MCF 10A (cell line): ENCODE data around the gene QSOX2. TPM values are rescaled to one million over a fixed set of nuclear protein-coding genes. Genes with fewer than 3 reads are reported as not detected.

ENCODE experiments used
- BruUV-seq: library from RNA; stranded (reverse); fragments of 400-500 nt; replicated peaks from 2 replicates; lab custom pipeline; 2021; lab: Mats Ljungman, UMichigan
- CTCF ChIA-PET: fragments of 300-600 bp; sonication (Branson Sonifier 250); formaldehyde crosslinking; extraction: SDS; loops from one replicate; lab custom pipeline; 2021; ENCODE audit warnings: antibody characterized with exemption, inconsistent platforms; lab: Yijun Ruan, JAX
- POLR2A ChIA-PET: fragments of 300-600, 350-650 bp; sonication (Branson Sonifier 250); formaldehyde crosslinking; extraction: SDS; loops from one replicate; lab custom pipeline; 2020; ENCODE audit warnings: antibody characterized with exemption, inconsistent platforms; lab: Yijun Ruan, JAX
- DNase-seq: peaks from one replicate; pipeline ENCODE4 v3.0.0-alpha.2; 2018; ENCODE audit not compliant: unreplicated experiment
- H3K27ac Mint-ChIP-seq: one replicate; pipeline ENCODE4 v1.8.0; 2022; ENCODE audit warnings: mild to moderate bottlenecking, low read depth, mixed read lengths; ENCODE audit not compliant: unreplicated experiment
- H3K27me3 Mint-ChIP-seq: one replicate; pipeline ENCODE4 v1.8.0; 2022; ENCODE audit warnings: mixed read lengths; ENCODE audit not compliant: insufficient read depth, unreplicated experiment
- H3K36me3 Mint-ChIP-seq: one replicate; pipeline ENCODE4 v1.8.0; 2022; ENCODE audit warnings: mild to moderate bottlenecking, moderate library complexity, mixed read lengths; ENCODE audit not compliant: insufficient read depth, unreplicated experiment
- H3K4me1 Mint-ChIP-seq: one replicate; pipeline ENCODE4 v1.8.0; 2022; ENCODE audit warnings: mixed read lengths; ENCODE audit not compliant: insufficient read depth, unreplicated experiment
- H3K4me3 Mint-ChIP-seq: one replicate; pipeline ENCODE4 v1.8.0; 2022; ENCODE audit warnings: mild to moderate bottlenecking, moderate library complexity, mixed read lengths; ENCODE audit not compliant: unreplicated experiment
- H3K9me3 Mint-ChIP-seq: one replicate; pipeline ENCODE4 v1.8.0; 2022; ENCODE audit warnings: mixed read lengths; ENCODE audit not compliant: unreplicated experiment
- intact Hi-C: fragments of 100-400 bp; cut with micrococcal nuclease; formaldehyde crosslinking; loops from 2 replicates; pipeline ENCODE4 v1.14.1; 2022
- total RNA-seq: library from RNA; stranded (reverse); gene quantifications from 2 replicates; pipeline ENCODE4 v1.2.3, GENCODE V29; 2022
- TF ChIP-seq, protein P1 (sequence below): fragments of 200-600 bp; IDR thresholded peaks from one replicate; pipeline ENCODE4 v1.8.0; 2022; ENCODE audit warnings: antibody characterized with exemption, mild to moderate bottlenecking; ENCODE audit not compliant: unreplicated experiment

Gene QSOX2
- total RNA-seq, 1 experiment from 2014 or later, result 27.7 TPM

DNA sequence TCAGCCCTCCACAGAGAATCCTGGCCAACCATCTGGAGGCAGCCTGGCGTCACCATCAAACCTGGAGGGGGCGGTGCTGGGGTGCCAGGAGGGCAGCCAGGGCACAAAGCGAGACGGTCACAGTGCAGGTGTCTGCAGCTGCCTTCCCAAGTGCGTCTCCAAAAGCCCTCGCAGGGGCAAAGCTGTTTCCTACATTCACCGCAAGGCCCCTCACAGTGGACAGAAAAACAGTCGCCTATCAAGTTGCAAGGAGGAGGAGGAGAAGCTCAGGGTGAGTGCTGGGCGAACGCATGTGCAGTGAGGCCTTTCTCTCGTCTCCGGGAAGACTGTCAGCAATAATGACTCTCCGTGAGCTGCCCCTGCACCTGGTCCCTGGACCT is 22.7 kb downstream of the QSOX2 start:
- Mint-ChIP-seq H3K27me3 (no peaks in the 10 kb centered on the region), H3K4me3 (no peak overlapping the region), H3K36me3 (peaks cover 56% of the 10 kb centered on the region), H3K9me3 (no peaks in the 10 kb centered on the region), H3K27ac (no peak overlapping the region), H3K4me1 (peaks cover 26% of the 10 kb centered on the region)
- TF ChIP-seq, protein P1, sequence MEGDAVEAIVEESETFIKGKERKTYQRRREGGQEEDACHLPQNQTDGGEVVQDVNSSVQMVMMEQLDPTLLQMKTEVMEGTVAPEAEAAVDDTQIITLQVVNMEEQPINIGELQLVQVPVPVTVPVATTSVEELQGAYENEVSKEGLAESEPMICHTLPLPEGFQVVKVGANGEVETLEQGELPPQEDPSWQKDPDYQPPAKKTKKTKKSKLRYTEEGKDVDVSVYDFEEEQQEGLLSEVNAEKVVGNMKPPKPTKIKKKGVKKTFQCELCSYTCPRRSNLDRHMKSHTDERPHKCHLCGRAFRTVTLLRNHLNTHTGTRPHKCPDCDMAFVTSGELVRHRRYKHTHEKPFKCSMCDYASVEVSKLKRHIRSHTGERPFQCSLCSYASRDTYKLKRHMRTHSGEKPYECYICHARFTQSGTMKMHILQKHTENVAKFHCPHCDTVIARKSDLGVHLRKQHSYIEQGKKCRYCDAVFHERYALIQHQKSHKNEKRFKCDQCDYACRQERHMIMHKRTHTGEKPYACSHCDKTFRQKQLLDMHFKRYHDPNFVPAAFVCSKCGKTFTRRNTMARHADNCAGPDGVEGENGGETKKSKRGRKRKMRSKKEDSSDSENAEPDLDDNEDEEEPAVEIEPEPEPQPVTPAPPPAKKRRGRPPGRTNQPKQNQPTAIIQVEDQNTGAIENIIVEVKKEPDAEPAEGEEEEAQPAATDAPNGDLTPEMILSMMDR, result no peak
- no TSS peak for BruUV-seq
- CTCF ChIA-PET, result interaction anchor here (0.5 to 1.5 kb wide), 2 partner anchors 52 to 332 kb away, joined by 3 to 6 read pairs; no protein-coding TSS in a partner anchor
- DNase-seq, result no peak
- POLR2A ChIA-PET, result no interaction called here
- intact Hi-C loops, result no loop called here

DNA sequence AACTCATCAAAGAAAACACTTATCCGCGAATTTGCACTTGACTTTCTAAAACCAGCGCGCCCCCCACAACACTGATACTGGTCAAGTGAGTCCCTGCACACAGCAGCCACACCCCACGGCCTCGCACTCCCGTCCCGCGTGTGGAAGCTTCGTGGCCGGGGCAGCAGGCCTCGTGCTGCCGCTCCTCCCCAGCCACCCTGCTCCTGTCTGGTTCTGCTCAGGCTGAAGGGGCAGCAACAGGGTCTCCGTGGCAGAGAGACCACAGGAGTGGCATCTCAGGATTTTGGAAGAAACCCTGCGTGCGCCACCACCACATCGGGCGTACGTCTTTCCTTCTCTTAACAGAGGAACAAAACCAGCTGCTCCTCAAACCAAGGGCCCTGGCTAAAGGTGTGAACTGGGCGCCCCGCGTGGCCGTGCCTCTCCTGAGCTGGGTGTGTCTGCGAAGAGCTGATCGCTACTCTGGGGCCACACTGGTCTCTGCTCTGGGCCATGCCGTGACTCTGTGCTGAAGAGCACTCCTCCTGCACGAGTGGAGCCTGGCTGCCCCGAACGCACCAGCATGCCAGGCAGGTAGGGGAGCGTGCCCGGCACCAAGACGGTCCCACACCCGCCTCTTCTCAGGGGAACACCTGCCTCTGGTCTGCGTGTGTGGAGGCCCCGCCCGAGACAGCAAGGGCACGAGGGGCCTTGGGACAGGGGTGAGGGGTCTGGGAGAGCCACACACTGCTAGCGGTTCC is 23.3 kb downstream of the QSOX2 start:
- ChIA-PET POLR2A (no interaction called here), CTCF (interaction anchor here (1.5 kb wide), 1 partner anchor 52 kb away, joined by 6 read pairs; no protein-coding TSS in a partner anchor)
- no TSS peak for BruUV-seq
- TF ChIP-seq, protein P1, result no peak
- H3K9me3 Mint-ChIP-seq, result no peaks in the 10 kb centered on the region
- DNase-seq, result no peak
- intact Hi-C loops, result no loop called here
- no peaks in the 10 kb centered on the region for H3K27me3 Mint-ChIP-seq
- H3K36me3 Mint-ChIP-seq, result peaks cover 62% of the 10 kb centered on the region
- peaks cover 22% of the 10 kb centered on the region for H3K4me1 Mint-ChIP-seq
- H3K27ac Mint-ChIP-seq, result no peak overlapping the region
- no peak overlapping the region for H3K4me3 Mint-ChIP-seq

DNA sequence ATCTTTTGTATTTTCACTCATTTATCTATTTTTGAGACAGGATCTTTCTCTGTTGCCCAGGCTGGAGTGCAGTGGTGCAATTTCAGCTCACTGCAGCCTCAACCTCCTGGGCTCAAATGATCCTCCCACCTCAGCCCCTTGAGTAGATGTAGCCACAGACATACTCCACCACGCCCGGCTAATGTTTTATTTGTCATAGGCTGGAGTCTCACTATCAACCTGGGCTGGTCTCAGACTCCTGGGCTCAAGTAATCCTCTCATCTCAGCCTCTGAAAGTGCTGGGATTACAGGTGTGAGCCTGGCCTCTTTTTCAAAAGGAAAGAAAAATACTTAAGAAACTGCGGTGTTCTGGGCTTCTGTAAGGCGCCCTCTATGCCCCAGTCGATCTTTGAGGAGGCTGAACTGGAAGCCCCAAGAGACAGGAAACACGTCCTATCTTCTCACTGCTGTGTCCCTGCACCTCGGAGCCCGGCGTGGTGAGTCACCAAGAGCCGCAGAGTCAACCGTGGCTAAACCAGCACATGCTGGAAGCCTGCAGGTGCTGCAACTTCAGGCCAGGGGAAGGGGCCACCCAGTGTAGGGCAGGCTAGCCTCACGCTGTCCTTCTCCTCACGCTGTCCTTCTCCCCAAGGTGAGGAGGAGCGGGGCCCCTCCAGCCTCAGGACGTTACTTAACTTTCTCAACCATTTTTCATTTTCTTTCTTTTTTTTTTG is 25.4 kb downstream of the QSOX2 start:
- H3K4me3 Mint-ChIP-seq, result no peak overlapping the region
- H3K9me3 Mint-ChIP-seq, result no peaks in the 10 kb centered on the region
- H3K27me3 Mint-ChIP-seq, result no peaks in the 10 kb centered on the region
- no TSS peak for BruUV-seq
- intact Hi-C loops, result no loop called here
- peaks cover 22% of the 10 kb centered on the region for H3K4me1 Mint-ChIP-seq
- peaks cover 71% of the 10 kb centered on the region for H3K36me3 Mint-ChIP-seq
- H3K27ac Mint-ChIP-seq, result peak overlapping the region; percentile 67
- CTCF ChIA-PET, result interaction anchor here (0.8 to 1.1 kb wide), 2 partner anchors 49 to 61 kb away, joined by 3 read pairs; no protein-coding TSS in a partner anchor
- TF ChIP-seq, protein P1, result no peak
- DNase-seq, result peak; percentile 83
- POLR2A ChIA-PET, result interaction anchor here (0.8 to 1.6 kb wide), 4 partner anchors 8 to 259 kb away, joined by 3 to 11 read pairs (median 4); partner anchors contain the start of gene UBAC1

DNA sequence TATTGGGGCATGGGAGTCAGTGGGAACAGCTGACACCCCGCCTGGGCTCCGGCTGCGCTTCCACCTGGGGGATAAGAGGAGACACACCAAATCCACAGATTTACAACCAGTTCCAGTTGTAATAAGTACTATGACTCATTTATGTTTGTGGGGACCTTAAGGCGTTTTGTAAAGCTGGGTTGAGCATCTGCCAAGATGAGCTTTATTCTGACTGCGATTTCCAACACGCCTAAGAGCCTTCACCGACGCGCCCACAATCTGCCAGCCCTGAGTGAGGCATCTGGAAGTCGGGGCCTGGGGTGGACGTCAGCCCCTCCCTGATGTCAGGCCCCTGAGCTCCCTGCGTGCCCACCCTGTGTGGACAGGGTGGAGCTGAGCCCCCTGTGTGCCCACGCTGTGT is 26.3 kb downstream of the QSOX2 start:
- Mint-ChIP-seq H3K9me3 (no peaks in the 10 kb centered on the region), H3K4me1 (peaks cover 22% of the 10 kb centered on the region), H3K36me3 (peaks cover 70% of the 10 kb centered on the region), H3K27ac (no peak overlapping the region), H3K4me3 (no peak overlapping the region), H3K27me3 (no peaks in the 10 kb centered on the region)
- ChIA-PET CTCF (interaction anchor here (0.8 to 1.5 kb wide), 3 partner anchors 15 to 61 kb away, joined by 3 read pairs; no protein-coding TSS in a partner anchor), POLR2A (interaction anchor here (0.6 to 1.6 kb wide), 4 partner anchors 8 to 258 kb away, joined by 3 to 11 read pairs (median 4); partner anchors contain the start of gene UBAC1)
- BruUV-seq, result no TSS peak
- intact Hi-C loops, result no loop called here
- peak; percentile 88 for DNase-seq
- TF ChIP-seq, protein P1, result no peak
